ENCODE results near the gene PCYOX1L.

The PCYOX1L gene

GRCh38 chr5:149345892-149346222, 12.0 kb upstream of the PCYOX1L start:
- Histone ChIP-seq H3K27me3 (ENCODE audit: insufficient read depth, low read length) (no peaks in the 10 kb centered on the region), H3K36me3 (ENCODE audit: insufficient read depth, low read length) (peaks cover 36% of the 10 kb centered on the region), H2AFZ (ENCODE audit: low read depth, low read length) (peak overlapping the region; percentile 24), H3K4me3 (ENCODE audit: low read length) (peak overlapping the region; percentile 98), H3K9me3 (ENCODE audit: low read length) (no peaks in the 10 kb centered on the region), H3K4me1 (ENCODE audit: insufficient read depth, low read length) (peaks cover 4% of the 10 kb centered on the region)

GRCh38 chr5:149348518-149348917, 9.3 kb upstream of the PCYOX1L start:
- Histone ChIP-seq H3K4me3 (ENCODE audit: low read length) (no peak overlapping the region), H3K9me3 (ENCODE audit: low read length) (no peaks in the 10 kb centered on the region), H2AFZ (ENCODE audit: low read depth, low read length) (no peak overlapping the region), H3K27me3 (ENCODE audit: insufficient read depth, low read length) (no peaks in the 10 kb centered on the region), H3K4me1 (ENCODE audit: insufficient read depth, low read length) (peaks cover 4% of the 10 kb centered on the region), H3K36me3 (ENCODE audit: insufficient read depth, low read length) (peaks cover 60% of the 10 kb centered on the region)

GRCh38 chr5:149349382-149349781, 8.5 kb upstream of the PCYOX1L start:
- Histone ChIP-seq H3K4me3 (ENCODE audit: low read length) (no peak overlapping the region), H2AFZ (ENCODE audit: low read depth, low read length) (no peak overlapping the region), H3K27me3 (ENCODE audit: insufficient read depth, low read length) (no peaks in the 10 kb centered on the region), H3K4me1 (ENCODE audit: insufficient read depth, low read length) (peaks cover 4% of the 10 kb centered on the region), H3K36me3 (ENCODE audit: insufficient read depth, low read length) (peaks cover 68% of the 10 kb centered on the region), H3K9me3 (ENCODE audit: low read length) (no peaks in the 10 kb centered on the region)

DNA sequence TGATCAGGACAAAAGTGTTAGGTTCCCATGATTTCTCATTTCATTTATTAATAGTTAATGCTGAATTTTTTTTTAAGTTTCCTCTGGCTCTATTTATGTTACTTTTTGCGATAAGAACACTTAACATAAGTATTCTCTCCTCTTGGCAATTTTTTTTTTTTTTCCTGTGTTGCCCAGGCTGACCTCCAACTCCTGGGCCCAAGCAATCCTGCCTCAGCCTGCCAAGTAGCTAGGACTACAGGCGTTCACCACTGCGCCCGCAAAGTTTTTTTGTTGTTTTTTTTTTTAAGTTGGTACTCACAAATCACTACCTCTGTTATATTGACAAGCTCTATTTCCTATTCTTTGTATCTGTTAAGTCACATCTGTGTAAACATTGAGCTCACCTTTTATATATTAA, 5.7 kb upstream of the PCYOX1L start:
- no peaks in the 10 kb centered on the region for H3K27me3 ChIP-seq (ENCODE audit: insufficient read depth, low read length)
- H2AFZ ChIP-seq (ENCODE audit: low read depth, low read length) = no peak overlapping the region
- H3K4me3 ChIP-seq (ENCODE audit: low read length) = no peak overlapping the region
- H3K4me1 ChIP-seq (ENCODE audit: insufficient read depth, low read length) = peaks cover 4% of the 10 kb centered on the region
- peaks cover 74% of the 10 kb centered on the region for H3K36me3 ChIP-seq (ENCODE audit: insufficient read depth, low read length)
- no peaks in the 10 kb centered on the region for H3K9me3 ChIP-seq (ENCODE audit: low read length)

GRCh38 chr5:149353911-149354310, 3.9 kb upstream of the PCYOX1L start:
- no peaks in the 10 kb centered on the region for H3K27me3 ChIP-seq (ENCODE audit: insufficient read depth, low read length)
- peaks cover 57% of the 10 kb centered on the region for H3K36me3 ChIP-seq (ENCODE audit: insufficient read depth, low read length)
- no peak overlapping the region for H3K4me3 ChIP-seq (ENCODE audit: low read length)

GRCh38 chr5:149355688-149356087, 2.2 kb upstream of the PCYOX1L start:
- peaks cover 18% of the 10 kb centered on the region for H3K4me1 ChIP-seq (ENCODE audit: insufficient read depth, low read length)
- peaks cover 40% of the 10 kb centered on the region for H3K36me3 ChIP-seq (ENCODE audit: insufficient read depth, low read length)
- no peak overlapping the region for H3K4me3 ChIP-seq (ENCODE audit: low read length)
- no peaks in the 10 kb centered on the region for H3K27me3 ChIP-seq (ENCODE audit: insufficient read depth, low read length)
- H2AFZ ChIP-seq (ENCODE audit: low read depth, low read length) = no peak overlapping the region
- no peaks in the 10 kb centered on the region for H3K9me3 ChIP-seq (ENCODE audit: low read length)

More at GRCh38 chr5:149353911-149354310, 3.9 kb upstream of the PCYOX1L start:
- H2AFZ ChIP-seq (ENCODE audit: low read depth, low read length) = no peak overlapping the region
- H3K9me3 ChIP-seq (ENCODE audit: low read length) = no peaks in the 10 kb centered on the region
- H3K4me1 ChIP-seq (ENCODE audit: insufficient read depth, low read length) = peaks cover 13% of the 10 kb centered on the region

DNA sequence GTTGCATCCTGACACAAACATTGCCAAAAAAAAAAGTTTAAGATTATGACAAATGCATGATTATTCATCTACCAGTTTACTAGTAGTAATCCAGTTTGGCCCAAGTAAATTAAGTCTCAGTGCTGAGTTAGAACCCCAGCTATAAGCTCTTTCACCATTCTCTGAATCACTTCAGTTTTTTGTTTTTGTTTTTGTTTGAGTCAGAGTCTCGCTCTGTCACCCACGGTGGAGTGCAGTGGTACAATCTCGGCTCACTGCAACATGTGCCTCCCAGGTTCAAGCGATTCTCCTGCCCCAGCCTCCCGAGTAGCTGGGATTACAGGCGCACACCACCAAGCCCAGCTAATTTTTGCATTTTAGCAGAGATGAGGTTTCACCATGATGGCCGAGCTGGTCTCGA, 1.5 kb upstream of the PCYOX1L start:
- Histone ChIP-seq H3K36me3 (ENCODE audit: insufficient read depth, low read length) (peaks cover 35% of the 10 kb centered on the region), H3K27me3 (ENCODE audit: insufficient read depth, low read length) (no peaks in the 10 kb centered on the region), H3K4me1 (ENCODE audit: insufficient read depth, low read length) (peaks cover 18% of the 10 kb centered on the region), H3K9me3 (ENCODE audit: low read length) (no peaks in the 10 kb centered on the region), H3K4me3 (ENCODE audit: low read length) (no peak overlapping the region), H2AFZ (ENCODE audit: low read depth, low read length) (no peak overlapping the region)

DNA sequence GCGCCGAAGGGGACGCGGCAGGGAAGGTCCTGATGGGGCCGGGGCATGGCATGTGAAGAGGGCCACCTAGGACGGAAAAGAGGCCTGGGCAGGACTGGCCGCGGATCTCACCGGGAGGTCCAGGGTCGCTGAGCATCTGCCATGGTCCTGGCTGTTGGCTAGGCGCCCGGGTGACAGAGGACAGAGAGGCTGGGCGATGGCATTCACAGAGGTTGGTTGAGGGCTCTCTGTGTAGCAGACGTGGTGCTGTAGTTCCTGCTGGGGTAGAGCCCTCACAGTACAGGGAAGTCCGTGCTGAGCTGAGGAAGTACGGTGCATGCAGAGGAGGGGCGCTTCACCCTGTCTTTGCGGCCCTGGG, 427 bp downstream of the PCYOX1L start:
- no peaks in the 10 kb centered on the region for H3K9me3 ChIP-seq (ENCODE audit: low read length)
- no peaks in the 10 kb centered on the region for H3K27me3 ChIP-seq (ENCODE audit: insufficient read depth, low read length)
- H3K36me3 ChIP-seq (ENCODE audit: insufficient read depth, low read length) = peaks cover 17% of the 10 kb centered on the region
- H3K4me3 ChIP-seq (ENCODE audit: low read length) = peak overlapping the region; percentile 91
- peaks cover 20% of the 10 kb centered on the region for H3K4me1 ChIP-seq (ENCODE audit: insufficient read depth, low read length)
- peak overlapping the region; percentile 96 for H2AFZ ChIP-seq (ENCODE audit: low read depth, low read length)

DNA sequence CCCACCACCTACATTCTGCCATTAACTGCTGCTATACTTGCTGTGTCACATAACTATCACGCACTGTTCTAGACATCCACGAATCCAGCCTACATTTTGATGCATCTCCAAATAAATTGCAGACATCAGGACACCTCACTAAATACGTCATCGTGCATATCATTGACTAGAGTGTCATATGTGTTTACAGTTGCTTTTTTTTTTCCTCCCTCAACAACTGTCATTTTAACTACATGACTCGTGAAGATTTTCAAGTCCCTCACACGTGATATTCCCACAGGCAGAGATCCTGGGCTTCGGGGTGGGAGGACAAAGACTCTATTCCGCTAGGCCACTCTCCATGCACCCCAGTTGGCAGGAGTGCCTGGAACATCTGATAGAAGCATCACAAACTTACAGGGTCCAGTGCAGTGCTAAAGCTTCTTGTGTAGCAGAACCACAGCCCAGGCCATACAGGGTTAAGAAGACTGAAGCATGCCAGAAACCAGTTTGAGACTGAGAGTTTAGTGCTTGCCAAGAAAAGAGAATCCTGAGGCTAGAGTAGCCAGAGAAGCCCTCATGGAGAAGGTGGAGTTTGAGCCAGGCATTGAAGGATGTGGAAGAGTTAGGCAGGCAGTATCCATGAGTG, 1.1 kb downstream of the PCYOX1L start:
- no peak overlapping the region for H2AFZ ChIP-seq (ENCODE audit: low read depth, low read length)
- H3K4me3 ChIP-seq (ENCODE audit: low read length) = peak overlapping the region; percentile 91
- peaks cover 10% of the 10 kb centered on the region for H3K36me3 ChIP-seq (ENCODE audit: insufficient read depth, low read length)
- no peaks in the 10 kb centered on the region for H3K9me3 ChIP-seq (ENCODE audit: low read length)
- no peaks in the 10 kb centered on the region for H3K27me3 ChIP-seq (ENCODE audit: insufficient read depth, low read length)
- H3K4me1 ChIP-seq (ENCODE audit: insufficient read depth, low read length) = peaks cover 27% of the 10 kb centered on the region

DNA sequence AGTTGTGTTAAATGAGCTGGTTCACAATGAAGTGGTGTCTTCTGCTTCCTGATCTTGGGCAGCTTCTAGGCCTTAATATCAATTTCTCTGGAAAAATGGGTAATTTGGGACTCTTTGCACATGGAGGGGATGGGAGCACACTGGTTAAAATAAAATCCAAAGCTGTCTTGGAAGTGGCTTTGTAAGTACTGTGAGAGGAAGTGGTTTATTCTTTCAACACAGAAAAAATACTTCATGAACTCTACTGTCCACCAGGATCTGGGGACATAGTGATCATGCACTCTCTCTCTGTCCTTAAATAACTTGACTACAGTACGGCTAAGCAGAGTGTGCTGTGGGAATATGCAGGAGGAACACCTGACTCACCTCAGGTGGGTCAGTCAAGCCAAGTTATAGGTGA, 2.4 kb downstream of the PCYOX1L start:
- Histone ChIP-seq H3K36me3 (ENCODE audit: insufficient read depth, low read length) (peaks cover 1% of the 10 kb centered on the region), H3K9me3 (ENCODE audit: low read length) (no peaks in the 10 kb centered on the region), H2AFZ (ENCODE audit: low read depth, low read length) (no peak overlapping the region), H3K4me3 (ENCODE audit: low read length) (no peak overlapping the region), H3K4me1 (ENCODE audit: insufficient read depth, low read length) (peaks cover 31% of the 10 kb centered on the region), H3K27me3 (ENCODE audit: insufficient read depth, low read length) (no peaks in the 10 kb centered on the region)

DNA sequence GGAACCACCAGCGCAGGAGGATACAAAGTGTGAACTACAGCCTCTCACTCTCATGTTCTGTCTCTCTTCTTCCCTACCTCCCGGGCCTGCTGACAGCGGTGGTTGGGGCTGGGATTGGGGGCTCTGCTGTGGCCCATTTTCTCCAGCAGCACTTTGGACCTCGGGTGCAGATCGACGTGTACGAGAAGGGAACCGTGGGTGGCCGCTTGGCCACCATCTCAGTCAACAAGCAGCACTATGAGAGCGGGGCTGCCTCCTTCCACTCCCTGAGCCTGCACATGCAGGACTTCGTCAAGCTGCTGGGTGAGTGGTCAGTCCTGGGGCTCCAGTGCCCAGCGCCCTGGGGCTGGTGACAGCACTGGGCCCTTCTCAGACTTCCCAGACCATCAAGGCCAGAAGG, 4.7 kb downstream of the PCYOX1L start:
- Histone ChIP-seq H3K4me3 (ENCODE audit: low read length) (no peak overlapping the region), H3K27me3 (ENCODE audit: insufficient read depth, low read length) (no peaks in the 10 kb centered on the region), H3K36me3 (ENCODE audit: insufficient read depth, low read length) (no peaks in the 10 kb centered on the region), H2AFZ (ENCODE audit: low read depth, low read length) (no peak overlapping the region), H3K4me1 (ENCODE audit: insufficient read depth, low read length) (peaks cover 25% of the 10 kb centered on the region), H3K9me3 (ENCODE audit: low read length) (no peaks in the 10 kb centered on the region)

DNA sequence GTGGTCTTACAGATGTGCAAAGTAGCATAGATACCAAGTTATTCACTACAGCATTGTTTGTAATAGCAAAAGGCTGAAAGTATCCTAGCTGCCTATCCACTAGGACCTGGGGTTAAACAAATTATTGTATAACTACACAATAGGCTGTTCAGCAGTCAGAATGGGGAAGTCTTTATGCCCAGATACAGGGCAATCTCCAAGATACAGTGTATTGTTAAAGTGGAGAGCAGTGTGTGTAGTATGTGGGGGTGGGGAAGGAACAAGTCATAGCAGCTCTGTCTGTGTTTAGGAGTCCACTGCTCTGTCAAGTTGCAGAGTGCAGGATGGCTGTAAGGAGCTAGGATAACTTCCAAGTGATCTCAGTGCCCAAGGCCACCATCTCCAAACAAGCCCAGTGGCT, 5.5 kb downstream of the PCYOX1L start:
- no peaks in the 10 kb centered on the region for H3K27me3 ChIP-seq (ENCODE audit: insufficient read depth, low read length)
- peaks cover 23% of the 10 kb centered on the region for H3K4me1 ChIP-seq (ENCODE audit: insufficient read depth, low read length)
- no peaks in the 10 kb centered on the region for H3K36me3 ChIP-seq (ENCODE audit: insufficient read depth, low read length)
- no peak overlapping the region for H3K4me3 ChIP-seq (ENCODE audit: low read length)
- H3K9me3 ChIP-seq (ENCODE audit: low read length) = no peaks in the 10 kb centered on the region
- no peak overlapping the region for H2AFZ ChIP-seq (ENCODE audit: low read depth, low read length)

- Histone ChIP-seq H2AFZ (ENCODE audit: low read depth, low read length) (no peak overlapping the region), H3K4me3 (ENCODE audit: low read length) (no peak overlapping the region), H3K36me3 (ENCODE audit: insufficient read depth, low read length) (no peaks in the 10 kb centered on the region), H3K27me3 (ENCODE audit: insufficient read depth, low read length) (no peaks in the 10 kb centered on the region), H3K9me3 (ENCODE audit: low read length) (no peaks in the 10 kb centered on the region), H3K4me1 (ENCODE audit: insufficient read depth, low read length) (peaks cover 18% of the 10 kb centered on the region)
Measured at GRCh38 chr5:149363936-149364335, 6.1 kb downstream of the PCYOX1L start.

- Histone ChIP-seq H3K27me3 (ENCODE audit: insufficient read depth, low read length) (no peaks in the 10 kb centered on the region), H3K4me3 (ENCODE audit: low read length) (no peak overlapping the region), H3K4me1 (ENCODE audit: insufficient read depth, low read length) (peaks cover 14% of the 10 kb centered on the region), H3K36me3 (ENCODE audit: insufficient read depth, low read length) (no peaks in the 10 kb centered on the region), H3K9me3 (ENCODE audit: low read length) (no peaks in the 10 kb centered on the region), H2AFZ (ENCODE audit: low read depth, low read length) (no peak overlapping the region)
Measured at GRCh38 chr5:149364719-149365118, 6.9 kb downstream of the PCYOX1L start.

Data from neuron (in vitro differentiated cells).